Measurements from ENCODE around the gene ADCY7.

Gene ADCY7

DNA sequence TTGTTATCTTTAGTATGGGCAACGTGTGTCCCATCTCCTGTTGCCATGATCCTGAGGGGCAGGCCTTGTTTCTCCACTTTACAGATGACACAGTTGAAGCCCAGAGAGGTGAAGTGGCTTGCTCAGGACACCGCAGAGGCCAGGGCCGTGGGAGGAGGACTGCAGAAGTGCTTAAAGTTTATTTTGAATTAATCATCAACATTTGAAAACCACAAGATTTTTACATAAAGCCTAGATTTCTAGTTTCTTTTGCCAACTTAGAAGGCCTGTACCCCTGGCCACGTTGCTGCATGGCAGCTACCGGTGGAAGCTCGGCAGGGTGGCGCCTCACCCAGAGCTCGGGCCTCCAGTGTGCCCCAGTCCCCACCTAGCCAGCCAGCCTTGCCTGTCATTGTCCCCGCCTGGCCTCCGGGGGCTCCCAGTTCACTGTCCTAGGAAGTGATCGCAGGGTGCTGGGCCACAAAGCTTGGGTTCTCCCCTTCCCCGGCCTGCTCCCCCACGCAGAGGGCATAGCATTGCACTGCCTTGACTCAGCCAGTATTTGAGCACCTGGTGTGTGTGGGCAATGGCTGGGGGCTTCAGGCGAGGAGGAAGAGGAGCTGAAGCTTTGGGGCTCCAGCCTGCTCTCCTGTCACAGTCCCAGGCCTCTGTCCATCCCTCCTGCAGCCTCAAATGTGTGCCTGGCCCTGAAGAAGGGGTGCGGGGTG, 14.8 kb upstream of the ADCY7 start:
- DNase-seq, result no peak

DNA sequence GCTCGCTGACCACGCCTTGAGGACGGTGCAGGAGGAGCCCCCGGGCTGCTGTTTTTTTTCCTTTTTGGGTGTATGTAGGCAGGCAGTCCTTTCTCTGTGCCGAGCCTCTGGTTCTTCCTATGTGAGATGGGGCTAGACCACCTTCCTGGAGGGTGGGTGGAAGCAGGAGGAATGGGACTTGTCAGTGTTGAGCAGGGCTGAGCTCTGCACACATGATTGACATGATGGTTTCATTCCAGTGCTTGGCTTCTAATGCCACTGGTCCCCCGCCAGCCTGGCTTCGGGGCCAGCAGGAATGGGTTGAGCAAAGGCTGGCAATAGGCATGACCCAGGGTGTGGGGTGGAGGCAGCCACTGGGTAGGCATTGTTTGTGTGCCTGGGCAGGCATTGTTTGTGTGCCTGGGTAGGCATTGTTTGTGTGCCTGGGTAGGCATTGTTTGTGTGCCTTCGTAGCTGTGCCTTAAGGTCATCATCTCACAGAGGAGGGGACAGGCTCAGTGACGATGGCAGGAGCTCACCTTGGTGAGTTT, 14.2 kb upstream of the ADCY7 start:
- DNase-seq, result no peak

- DNase-seq, result no peak
Measured at GRCh38 chr16:50252874-50253513, 13.4 kb upstream of the ADCY7 start.

DNA sequence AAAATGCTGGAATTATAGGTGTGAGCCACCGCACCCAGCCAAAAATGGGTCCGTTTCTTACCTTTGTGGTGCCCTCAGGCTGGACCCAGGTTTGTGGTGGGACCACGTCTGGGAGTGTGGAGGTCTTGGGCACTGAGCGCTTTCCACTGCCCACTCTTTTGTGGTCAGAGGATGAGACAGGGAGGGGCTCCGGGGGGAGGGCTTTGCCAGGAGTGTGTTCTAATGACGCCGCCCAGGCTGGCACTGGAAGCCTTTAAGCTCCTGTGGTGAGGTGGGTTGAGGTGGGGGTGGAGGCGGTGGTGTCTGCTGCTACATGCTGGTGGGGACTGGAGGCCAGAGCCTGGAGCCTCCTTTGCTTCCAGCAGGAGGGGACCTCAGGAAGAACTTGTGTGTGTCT, 12.8 kb upstream of the ADCY7 start:
- DNase-seq, result no peak

DNA sequence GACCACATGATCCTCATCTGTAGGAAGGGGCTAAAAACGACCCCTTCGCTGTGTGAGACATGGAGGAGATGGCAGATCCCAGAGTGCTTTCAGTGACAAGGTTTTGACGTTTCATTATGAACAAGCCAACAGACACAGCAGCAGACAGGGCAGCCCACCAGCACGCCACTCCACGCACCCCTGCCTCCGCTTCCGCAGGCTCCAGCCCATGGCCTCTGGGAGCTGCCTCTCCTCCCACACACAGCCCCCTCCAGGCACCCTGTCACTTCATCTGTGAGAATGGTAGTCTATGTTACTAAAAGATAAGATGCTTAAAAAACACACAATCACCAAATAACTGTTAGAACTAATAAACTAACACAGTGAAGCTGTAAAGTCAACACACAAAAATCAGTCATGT, 12.3 kb upstream of the ADCY7 start:
- no peak for DNase-seq

DNA sequence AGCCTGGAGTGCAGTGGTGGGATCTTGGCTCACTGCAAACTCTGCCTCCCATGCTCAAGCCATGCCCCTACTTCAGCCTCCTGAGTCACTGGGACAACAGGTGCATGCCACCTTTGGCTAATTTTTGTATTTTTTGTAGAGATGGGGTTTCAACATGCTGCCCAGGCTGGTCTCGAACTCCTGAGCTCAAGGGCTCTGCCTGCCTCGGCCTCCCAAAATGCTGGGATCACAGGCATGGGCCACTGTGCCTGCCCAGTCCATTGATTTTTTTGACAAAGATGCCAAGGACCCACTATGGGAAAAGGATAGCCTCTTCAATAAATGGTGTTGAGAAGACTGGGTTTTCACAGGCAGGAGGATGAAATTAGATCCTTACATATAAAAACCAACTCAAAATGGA, 10.8 kb upstream of the ADCY7 start:
- DNase-seq, result no peak

DNA sequence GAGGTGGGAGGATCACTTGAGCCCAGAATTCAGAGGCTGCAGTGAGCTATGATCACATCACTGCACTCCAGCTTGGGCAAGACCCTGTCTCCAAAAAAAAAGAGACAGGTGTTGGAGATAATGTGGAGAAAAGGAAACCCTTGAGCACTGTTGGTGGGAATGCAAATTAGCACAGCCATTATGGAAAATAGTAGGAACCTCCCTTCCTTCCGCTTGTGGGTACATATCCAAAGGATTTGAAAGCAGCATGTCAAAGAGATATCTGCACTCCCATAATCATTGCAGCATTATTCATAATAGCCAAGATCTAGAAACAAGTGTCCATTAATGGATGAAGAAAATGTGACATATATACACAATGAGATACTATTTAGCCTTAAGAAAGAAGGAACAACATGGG, 9.7 kb upstream of the ADCY7 start:
- DNase-seq, result no peak

DNA sequence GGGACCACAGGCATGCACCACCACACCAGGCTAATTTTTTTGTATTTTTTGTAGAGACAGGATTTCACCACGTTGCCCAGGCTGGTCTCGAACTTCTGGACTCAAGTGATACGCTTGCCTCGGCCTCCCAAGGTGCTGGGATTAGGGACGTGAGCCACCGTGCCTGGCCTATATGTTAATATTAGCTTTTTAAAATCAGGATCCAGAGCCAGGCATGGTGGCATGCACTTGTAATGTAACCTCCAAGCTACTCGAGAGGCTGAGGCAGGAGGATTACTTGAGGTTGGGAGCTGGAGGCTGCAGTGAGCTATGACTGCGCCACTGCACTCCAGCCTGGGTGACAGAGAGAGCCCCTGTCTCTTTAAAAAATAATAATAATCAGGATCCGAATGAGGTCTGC, 8.5 kb upstream of the ADCY7 start:
- DNase-seq, result no peak

GRCh38 chr16:50259334-50260205, 6.8 kb upstream of the ADCY7 start:
- DNase-seq, result peak; percentile 63

DNA sequence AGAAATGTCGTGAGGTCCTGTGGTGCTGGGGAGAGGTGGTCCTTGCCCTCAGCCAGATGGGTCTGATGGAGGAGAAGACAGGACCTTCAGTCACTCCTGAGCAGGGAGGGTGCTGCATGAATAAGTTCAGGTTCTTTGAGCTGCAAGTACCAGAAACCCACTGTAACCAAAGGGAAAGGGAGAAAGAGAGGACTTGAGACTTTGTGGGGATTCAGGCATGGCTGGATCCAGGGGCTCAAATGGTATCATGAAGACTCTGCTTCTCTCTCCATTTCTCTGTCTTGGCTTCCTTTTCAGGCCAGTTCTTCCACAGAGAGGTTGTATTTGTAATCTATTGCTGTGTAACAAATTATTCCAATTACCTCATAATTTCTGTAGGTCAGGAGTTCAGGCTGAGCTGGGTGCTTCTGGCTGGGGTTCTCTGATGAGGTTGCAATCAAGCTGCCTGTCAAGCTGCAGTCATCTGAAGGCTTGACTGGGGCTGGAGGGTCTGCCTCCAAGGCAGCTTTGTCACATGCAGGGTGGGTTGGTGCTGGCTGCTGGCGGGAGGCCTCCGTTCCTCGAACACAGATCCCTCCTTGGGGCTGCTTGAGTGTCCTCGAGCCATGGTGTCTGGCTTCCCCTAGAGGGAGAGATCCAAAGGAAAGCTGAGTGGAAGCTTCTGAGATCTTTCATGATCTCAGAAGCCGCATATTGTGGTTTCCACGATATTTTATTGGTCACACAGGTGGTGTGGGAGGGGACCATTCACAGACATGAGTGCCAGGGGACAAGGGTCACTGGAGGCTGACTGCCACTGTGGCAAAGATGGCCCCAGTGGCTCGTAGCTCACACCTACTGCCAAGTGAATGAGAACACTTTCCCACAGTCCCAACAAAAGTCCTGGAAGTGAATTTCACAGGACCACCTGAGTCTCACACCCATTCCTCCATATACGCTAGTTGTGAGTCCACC, 5.9 kb upstream of the ADCY7 start:
- no peak for DNase-seq

DNA sequence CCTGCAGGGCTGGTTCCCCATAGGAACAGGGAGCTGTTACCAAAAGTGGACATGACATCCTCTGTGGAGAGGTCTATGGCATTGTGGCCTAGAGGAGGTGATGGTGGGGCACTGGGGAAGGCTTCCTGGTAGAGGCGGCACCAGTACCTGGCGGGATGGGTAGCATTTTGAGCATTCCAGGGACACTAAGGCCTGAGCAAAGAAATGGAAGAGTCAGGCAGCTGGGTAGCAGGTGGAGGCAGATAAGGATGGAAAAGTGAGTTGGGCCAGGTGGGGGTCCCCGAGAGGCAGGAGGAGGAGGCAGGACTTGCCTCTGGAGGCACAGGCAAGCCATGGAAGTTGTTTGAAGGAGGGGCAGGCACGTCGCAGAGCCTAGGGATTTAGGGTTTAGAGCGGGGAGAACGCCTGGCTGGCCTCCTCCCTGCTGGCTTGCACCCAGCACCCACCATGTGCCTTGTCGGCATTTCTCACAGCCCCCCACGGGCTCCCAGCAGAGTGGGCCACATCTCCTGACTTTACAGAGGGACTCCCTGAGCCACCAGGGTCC, 5.1 kb upstream of the ADCY7 start:
- no peak for DNase-seq

DNA sequence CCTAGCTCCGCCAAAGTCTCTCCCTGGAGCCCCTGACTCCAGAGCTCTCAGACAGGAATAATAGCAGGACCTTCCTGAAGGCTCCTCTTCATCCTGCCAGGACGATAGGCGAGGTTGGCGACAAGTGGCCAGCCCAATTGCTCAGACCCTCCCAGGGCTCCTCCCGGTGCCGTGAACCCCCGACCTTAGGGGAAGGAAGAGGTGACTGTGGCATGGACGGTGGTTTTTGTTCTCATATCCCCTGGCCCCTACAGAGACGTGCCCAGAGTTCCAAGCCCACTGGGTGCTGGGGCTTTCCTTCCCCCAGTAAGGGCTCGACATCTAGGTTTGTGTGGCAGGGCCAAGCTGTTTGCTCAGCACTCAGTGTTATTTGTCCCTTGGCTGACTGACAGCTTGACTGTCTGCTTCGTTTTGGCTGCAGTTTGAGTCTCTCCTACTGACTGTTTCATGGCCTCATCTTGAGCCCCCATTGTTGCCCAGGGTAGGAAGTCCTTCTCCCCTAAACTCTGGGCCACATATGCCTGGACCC, 4.6 kb upstream of the ADCY7 start:
- DNase-seq, result no peak

DNA sequence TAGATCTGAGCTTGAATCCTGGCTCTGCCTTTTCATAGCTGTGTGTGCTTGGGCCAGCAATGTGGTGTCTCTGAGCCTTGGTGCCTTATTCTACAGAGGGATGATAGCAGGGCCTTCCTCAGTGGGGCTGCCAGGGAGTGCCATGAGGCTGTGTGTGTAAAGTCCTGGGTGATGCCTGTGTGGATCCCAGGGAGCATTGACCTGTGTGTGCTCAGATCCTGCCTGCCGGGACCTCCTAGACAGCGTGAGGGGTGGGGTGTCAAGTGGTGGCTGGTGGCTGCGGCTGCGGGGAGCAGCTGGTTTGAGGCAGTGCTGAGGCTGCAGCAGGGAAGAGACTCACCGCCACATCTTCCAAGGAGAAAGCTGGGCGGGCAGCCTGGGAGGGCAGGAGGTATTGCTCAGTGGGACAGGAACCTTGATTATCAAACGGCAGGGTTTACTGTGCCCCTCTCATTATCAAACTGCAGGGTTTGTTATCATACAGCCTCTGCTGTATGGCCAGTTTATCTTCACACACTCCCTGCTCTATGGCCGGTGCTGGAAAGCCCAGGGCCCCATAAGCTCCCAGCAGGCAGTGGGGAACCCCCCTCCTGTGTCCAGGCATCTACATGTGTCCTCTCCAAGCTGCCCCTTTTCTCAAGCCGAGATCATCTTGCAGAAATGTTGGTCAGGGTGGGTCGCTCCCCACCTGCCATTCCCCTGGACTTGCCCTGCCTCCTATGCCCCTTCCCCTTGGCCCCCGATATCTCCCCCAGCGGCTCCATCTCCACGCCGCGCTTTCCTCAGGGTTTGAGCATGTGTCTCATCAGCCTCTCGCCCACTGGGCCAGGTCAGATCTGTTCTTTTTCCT, 3.1 kb upstream of the ADCY7 start:
- DNase-seq, result no peak

GRCh38 chr16:50263940-50264929, 2.1 kb upstream of the ADCY7 start:
- no peak for DNase-seq

DNA sequence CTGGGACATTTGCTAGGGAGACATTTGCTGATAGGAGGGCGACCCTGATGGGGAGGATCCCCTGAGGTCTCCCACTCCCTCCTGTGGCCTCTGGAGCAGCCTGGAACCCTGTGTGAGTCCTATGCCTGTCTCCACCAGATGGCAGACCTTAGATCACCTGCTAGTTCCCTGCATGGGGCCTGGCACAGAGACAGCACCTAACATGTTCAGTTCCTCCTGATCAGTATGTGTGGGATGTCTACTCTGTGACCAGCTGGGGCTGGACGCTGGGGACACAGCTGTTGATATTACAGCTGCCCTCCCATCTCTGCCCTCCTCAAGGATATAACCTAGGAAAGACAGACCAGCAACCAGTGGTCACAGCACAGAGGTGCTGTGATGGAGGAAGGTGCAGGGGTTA, 1.1 kb upstream of the ADCY7 start:
- DNase-seq, result no peak

DNA sequence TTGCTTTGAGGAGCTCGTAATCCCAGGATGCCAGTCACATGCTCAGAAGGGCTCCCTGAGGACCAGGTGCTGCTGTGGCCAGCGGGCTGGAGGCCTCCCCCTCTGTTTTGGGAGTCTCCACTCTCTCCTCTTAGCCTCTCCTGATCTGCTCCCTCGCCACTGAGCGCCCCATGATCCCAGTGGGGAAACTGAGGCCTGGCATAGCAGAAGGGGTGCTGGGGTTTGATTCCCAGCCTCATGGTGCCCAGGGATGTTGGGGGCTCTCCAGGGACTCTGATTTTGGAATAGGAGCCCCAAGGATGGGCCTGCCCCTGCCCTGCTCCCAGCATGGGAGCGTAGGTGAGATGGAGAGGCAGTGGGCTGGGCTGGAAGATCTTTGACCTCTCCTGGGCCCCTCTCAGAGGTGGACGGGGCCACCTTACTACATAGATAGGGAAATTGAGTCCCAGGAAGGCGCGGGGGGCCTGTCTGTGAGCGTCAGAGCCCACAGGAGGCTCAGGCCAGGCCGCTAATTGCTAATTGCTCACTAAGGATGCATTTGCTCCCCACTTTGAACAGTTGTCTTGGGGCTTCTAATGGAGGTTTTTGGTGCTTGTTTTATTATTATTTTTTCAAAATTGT, 525 bp upstream of the ADCY7 start:
- no peak for DNase-seq

DNA sequence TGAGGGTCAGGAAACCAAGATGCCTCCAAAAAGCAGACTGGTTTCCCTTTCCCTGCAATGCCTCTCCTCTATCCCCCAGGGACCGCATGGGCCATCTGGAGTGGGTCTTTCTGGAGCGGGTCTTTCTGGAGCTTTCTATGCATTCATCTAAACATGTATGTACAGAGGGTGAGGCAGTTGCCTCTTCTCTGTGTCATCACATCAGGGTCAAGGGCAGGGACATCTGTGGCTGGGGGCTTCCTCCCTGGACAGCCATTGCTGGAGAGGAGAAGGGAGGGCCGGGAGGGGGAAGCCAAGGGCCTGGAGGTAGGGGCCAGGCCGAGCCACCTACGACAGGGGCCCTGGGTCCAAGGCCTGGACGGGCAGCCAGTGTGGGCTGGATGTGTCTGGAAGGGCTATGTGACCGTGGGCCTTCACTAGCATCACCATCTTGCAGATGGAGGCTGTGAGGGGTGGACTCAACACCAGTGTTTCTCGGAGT, 840 bp downstream of the ADCY7 start:
- no peak for DNase-seq

DNA sequence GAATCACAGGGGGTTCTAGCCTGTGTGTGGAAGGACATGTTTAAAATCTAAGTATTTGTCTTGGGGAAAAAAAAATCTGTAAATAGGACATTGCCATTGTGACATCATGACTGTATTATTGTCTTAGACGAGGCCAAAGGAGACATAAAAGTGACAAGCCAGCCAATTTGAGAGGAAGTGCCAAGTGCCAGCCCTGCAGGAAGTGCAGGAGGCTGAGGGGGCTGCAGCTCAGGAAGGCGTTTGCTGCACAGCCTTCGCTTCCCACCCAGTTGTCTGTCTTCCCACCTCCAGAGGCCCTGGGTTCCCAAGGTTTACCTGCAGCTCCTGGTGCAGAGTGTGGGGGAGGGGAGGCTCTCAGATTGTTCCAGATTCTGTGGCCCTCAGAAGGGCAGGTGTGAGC, 1.3 kb downstream of the ADCY7 start:
- no peak for DNase-seq

DNA sequence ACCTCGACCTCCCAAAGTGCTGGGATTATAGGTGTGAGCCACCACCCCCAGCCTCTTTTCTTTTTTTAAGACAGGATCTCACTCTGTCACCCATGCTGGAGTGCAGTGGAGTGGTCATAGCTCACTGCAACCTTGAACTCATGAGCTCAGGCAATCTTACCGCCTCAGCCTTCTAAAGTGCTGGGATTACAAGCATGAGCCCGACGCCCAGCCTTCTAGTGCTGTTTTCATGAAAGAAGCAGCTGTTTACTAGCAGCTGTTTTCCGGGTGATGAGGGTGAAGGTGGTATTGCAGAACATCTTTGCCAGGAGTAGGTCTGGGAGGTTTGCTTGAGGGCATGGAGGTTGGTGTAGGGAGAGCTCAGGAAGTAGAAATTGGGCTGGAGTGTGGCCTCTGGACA, 2.0 kb downstream of the ADCY7 start:
- no peak for DNase-seq
